NCI-H146 treated with DMSO at 0.1 percent for 48 hours (cell line): ENCODE measurements around the gene SLC1A5.

Source experiments
- DNase-seq: peaks from one replicate; lab custom pipeline; 2025; ENCODE audit not compliant: unreplicated experiment; lab: John Stamatoyannopoulos, UW

SLC1A5 gene

GRCh38 chr19:46726551-46726950 lies 61.8 kb downstream of the SLC1A5 start:
- DNase-seq: no peak

- DNase-seq: no peak
These were observed 62.5 kb downstream of the SLC1A5 start for GRCh38 chr19:46725859-46726393.

GRCh38 chr19:46725036-46725820 lies 63.2 kb downstream of the SLC1A5 start:
- DNase-seq: no peak
